ENCODE results near the gene CD99L2.
A peak's percentile ranks its signal among the peaks of the same experiment; 100 is the strongest.

The CD99L2 gene, protein sequence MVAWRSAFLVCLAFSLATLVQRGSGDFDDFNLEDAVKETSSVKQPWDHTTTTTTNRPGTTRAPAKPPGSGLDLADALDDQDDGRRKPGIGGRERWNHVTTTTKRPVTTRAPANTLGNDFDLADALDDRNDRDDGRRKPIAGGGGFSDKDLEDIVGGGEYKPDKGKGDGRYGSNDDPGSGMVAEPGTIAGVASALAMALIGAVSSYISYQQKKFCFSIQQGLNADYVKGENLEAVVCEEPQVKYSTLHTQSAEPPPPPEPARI

DNA sequence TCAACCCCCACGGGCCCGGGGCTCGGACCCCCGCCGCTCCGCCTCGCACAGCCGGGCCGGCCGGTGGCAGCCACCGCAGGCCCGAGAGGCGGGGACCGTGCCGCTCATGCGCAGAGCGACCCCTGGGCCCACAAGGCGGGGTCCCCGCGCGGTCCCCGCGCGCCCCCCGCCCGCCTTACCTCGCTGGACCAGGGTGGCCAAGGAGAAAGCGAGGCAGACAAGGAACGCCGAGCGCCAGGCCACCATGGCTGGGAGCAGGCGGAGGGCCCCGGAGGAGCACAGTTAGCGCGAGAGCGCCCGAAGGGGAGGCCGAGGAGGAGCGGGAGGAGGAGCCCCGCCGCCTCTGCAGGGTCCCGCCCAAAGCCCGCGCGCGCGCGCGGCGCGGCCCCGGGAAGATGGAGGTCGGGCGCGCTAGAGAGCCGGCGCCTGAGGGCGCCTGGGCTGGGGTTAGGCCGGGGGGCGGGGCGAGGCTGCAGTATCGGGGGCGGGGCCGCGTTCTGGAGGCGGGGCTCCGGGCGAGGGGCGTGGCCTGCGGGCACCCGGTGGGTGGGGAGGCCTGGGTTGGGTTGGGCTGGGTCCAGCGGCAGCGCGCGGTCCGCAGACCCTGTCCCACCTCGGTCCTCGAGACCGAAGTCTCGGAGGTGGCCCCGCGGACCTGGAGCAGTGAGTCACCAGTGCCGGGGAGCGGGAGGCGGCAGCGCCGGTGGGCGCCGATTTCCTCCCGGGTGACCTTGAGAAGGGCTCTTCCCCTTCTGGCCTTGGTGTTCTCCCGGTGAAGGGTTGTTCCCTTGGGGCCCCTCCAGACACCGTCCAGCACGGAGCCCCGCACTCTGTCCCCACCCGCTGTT, at the start of gene CD99L2:
TSS of gene CD99L2 (minus strand) at position 326 of the 848 bp plus-strand sequence. CDS start at position 246, 80 bp downstream.
- DNase-seq: peak; percentile 87

DNA sequence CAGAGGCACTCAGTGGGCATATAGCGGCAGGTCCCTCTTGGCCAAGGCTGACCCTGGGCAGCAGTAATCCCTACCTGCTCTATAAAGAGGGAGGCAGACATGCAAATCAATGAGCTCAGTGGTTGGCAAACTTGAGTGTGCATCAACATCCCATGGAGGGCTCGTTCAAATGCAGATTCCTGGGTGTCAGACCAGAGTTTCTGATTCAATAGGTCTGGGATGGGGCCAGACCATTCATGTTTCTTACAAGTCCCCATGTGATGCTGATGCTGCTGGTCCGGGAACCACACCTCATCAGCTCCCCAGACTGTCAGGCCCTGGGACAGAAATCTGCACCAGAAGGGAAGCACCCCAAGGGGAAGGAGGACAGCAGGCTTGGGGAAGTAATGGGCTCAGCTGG, 45.8 kb upstream of the CD99L2 start:
- DNase-seq: no peak

DNA sequence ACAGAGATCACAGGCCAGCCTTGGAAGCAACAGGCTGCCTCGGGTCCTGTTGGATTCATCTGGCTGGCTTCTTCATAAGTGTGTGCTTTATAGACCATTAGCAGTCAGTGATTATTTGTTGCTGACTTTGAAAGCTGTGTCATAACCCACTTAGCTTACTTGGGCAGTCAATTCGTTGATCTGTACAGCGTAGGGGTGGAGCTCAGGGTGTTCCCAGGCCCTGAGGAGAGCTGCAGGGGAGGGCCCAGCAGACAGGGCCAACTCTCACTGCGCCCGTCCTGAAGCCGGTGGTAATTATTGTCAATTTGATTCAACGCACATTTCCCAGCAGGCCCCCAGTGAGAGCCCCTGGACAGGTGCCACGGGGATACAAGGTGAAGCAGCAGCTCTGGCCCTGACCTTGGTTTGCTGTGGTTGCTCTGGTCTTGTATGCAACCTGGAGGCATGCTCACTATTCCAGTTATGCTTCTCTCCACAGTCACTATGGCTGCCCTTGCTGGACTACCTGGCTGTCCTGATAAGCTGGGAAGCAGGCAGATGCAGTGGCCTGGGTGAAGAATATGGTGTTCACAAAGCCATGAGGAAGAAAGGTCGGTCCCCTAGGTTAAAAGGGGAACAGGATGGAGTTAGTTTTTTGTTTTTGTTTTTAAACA, 44.6 kb upstream of the CD99L2 start:
- DNase-seq: no peak

DNA sequence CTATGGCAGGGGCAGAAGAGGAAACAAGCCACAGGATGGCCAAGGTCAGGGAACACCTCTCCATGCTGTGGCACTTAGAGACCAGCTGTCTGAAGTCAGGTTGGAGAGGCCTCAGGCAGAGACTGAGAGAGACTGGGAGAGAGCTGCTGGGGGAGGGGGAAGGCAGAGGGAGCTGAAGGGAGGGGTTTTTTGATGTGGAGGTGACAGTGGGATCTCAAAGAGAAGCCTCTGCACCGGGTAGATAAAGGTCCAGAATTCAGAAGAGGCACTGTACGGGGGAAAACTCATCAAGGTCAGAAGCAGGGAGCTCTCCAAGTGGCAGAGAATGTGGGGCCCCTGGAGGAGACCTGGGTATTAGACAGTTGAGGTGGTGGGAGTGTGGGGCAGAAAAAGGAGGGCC, 43.1 kb upstream of the CD99L2 start:
- no peak for DNase-seq

DNA sequence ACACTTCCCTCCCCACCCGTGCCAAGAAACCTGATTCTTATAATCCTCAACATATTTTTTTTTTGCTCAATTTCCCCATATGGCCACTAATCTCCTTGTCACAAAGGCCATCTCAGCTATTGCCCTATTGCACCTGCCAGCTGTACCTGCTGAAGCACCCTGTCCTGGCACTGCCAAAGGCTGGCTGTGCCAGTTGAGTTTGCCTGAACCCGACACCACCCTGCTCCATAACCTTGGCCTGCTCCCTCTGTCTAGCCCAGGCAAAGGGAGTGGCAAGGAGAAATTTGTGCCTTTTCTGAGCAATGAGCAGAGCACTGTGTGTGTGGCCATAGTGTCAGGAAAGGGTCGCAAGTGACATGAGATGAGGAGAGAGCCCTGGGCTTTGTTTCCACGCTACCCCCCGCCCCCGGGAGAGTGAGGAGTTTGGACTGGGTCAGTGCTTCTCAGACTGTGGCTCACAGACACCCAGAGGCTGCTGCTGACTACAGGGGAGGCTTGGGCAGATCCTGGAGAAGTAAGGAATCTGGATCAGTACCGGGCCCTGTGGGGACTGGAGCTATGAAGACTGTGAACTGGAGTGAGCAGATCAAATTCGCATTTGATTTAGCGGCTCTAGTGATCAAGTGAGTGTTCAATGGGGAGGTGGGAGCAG, 42.5 kb upstream of the CD99L2 start:
- no peak for DNase-seq

DNA sequence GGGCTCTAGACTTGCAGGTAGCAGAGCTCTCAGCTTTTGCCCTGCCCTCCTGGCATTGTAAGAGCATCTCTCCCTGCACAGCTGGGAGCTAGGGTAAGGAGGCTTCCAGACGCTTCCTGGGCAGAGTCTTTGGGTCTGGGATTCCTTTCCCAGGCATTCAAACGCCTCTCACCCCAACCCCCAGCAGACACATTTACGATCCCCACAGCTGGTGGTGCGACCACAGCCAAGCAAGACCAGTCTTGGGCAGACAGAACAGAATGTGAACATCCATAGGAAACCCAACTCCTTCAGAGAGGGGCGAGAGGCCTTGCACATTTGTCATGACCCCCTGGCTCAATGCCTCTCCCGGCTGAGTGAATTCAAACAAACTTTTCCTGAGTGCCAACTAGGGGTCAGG, 38.1 kb upstream of the CD99L2 start:
- no peak for DNase-seq

DNA sequence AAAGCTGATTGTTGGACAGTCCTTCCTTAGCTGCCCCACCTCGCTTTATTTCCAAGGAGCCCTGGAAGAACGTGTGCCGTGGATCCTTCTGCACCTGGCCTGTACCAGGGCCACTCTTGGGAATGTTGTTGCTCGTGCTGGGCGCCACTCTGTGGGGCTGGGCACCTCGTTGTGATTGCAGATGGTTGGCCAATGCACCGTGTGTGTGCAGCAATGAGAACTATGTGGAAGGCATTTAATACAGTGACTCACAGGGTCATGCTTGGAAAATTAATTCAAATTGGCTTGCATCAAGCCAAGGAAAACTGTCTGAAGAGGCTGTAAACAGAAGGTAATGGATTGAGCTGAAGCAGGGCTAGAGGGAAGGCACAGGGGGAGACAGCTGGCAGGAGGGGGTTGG, 37.0 kb upstream of the CD99L2 start:
- DNase-seq: no peak

DNA sequence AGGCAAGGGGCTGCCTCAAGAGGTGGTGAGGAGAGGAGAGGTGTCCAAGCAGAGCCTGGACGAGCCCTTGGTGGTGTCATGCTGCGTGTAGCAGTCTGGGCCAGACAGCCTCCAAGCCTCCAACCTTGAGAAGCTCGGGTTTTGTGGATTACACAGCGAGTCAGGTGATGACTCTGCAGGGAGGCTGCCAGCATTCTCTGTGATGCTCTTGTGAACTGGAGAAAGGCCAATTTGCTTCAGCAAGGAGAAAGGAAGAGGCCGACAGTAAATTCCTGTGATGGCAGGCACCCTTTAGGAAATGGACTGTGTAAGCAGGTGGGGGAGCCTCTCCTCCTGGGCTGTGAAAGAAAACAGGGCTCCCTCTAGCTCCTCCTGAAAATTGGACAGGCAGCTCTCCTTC, 36.0 kb upstream of the CD99L2 start:
- DNase-seq: no peak

DNA sequence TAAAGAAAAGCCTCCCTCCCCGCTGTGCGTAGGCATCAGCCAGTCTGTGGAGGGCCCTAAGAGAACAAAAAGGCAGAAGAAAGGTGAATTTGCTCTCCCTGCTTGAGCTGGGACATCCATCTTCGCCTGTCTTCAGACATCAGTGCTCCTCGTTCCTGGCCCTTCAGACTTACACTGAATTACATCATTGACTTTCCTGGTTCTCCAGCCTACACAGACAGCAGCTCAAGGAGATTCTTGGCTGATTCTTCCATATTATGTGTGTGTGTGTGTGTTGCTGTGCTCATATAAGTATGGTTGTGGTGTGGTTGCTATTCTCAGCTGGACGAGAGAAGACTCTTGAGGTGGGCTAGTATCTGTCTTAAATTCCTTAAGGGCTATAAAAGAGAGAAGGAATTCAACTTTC, 35.5 kb upstream of the CD99L2 start:
- DNase-seq: no peak

DNA sequence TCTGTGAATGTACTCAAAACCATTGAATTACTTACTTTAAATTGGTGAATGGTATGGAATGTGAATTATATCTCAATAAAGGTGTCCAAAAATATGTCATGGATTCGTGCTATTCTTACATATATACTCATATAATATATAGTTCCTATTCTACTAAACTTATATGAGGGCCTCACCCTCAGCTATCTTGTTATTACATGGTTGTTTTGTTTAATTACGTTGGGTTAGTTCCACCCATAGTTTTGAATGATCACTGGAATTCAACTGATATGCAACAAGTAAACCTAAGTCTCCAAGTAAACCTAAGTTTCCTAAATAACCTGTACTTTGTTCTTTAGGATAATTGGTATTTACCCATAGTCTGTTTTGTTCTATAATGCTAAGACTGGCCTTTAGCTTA, 30.6 kb upstream of the CD99L2 start:
- no peak for DNase-seq

DNA sequence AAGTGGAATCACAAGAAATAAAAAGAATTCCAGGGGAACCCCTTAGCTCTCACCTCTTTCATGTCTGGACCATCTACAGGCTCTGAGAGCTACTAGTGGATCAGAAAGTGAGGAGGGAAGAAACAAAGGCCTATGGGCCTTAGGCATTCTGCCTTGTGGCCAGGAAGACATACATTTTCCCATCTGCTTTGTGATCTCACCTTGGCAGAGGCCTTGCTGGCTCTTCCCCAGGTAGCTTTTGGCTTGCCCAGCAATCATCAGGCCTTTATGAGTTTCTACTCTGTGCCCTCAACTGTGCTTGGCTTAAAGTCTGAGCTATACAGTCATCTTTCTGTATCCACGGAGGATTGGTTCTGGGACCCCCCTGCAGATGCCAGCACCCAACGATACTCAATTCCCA, 28.3 kb upstream of the CD99L2 start:
- DNase-seq: no peak

DNA sequence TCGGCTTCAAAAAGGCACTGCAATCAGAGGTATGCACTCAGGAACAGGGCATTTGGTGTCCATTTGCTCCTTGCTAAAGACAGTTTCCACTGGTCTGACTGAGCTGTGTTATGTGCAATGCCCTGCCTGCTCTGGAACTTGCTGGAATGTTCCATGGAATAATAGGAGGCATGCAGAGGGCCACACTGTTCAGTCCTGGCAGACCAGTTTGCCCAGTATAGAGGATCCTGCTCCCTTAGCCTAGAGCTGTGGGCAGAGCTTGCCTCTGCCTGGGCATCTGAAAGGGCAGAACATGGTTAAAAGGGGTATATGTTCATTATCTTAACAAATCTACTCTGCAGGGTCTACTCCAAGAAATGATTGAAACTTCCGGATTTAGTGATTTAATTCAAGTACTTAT, 27.8 kb upstream of the CD99L2 start:
- DNase-seq: no peak

DNA sequence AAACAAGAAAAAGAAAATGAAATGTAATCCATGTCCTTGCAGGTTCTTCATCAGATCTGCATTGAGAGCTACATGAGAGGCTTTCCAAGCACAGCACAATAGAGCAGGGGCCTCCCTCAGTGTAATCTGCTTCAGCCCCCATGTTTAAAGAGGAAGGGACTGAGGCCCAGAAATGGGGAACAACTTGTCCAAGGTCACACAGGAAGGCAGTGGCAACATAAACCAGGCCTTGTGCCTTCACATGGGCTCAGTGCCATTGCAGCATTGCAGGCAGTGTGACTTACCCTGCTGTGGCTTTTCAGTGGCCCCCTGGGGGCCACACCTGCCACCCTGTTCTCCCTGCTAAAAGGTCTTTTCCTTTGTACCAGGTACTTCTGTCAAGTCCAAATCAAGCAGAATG, 20.9 kb upstream of the CD99L2 start:
- no peak for DNase-seq

DNA sequence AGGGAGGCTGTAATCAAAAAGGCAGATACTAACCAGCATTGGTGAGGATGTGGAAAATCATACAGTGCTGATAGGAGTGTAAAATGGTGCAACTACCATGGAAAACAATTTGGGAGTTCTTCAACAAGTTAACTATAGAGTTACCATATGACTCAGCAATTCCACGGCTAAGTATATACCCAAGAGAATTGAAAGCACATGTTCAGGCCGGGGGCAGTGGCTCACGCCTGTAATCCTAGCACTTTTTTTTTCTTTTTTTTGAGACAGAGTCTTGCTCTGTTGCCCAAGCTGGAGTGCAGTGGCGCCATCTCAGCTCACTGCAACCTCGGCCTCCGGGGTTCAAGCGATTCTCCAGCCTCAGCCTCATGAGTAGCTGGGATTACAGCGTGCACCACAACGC, 15.0 kb upstream of the CD99L2 start:
- DNase-seq: no peak

DNA sequence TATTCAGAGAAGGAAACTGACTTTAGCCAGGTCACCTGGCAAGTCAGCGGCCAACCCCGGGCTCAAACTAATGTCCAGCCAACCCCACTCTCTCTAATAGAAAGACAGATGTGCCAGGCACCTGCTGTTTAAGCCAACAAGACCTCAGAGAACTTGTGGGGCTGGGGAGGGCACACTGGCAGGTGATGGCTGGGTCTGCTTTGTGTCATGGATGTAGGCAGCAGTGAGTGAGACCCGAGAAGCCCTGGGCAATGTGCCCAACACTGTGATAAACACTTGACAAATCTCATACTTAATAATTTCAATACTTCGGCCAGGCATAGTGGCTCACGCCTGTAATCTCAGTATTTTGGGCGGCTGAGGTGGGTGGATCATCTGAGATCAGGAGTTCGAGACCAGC, 9.0 kb upstream of the CD99L2 start:
- DNase-seq: peak; percentile 63

DNA sequence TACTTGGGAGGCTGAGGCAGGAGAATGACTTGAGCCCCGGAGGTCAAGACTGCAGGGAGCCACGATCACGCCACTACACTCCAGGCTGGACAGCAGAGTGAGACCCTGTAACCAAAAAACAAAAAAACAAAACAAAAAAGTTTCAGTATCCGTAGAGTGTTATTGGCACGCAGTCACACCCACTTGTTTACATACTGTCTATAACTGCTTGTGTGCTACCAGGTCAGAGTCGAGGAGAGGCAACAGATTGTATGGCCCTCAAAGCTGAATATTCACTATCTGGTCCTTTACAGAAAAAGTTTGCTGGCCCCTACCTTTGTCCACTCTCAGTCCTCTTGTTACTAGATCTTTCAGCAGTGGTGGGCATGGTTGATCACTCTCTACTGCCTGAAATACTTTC, 8.2 kb upstream of the CD99L2 start:
- DNase-seq: no peak

DNA sequence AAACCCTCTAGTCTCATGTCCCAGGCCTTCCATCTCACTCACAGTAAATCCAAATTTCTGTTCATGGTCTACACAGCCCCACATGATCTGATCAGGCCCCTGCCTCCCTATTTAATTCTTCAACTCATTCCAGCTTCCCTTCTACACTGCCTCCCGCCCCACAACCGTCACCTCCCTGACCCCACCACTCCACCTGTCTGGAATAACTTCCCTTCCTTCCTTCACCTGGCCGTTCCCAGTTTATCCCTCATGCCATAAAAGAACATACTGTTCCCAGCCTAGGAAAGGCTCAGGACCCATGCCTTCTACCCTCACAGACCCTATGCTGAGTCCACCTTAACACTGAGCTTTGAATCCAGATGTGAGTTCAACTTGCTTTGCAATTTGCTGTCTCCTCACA, 6.8 kb upstream of the CD99L2 start:
- no peak for DNase-seq

DNA sequence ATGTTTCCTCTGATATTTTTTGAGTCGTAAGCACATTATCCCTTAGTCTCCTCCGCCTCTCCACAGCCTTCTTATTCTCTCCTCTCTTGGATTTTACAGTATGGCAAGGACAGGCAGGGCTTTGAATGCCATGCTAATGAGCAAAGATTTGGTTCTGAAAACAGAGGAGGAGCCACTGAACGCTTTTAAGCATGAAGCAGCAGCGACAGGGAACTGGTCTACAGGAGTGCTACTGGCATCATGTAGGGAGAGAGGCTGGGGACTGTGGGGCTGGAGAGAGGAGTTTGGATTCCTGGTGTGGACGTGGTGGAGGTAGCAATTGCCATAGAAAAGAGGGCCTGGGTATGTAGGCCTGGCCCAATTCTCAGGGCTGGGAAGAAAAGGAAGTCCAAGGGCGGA, 4.6 kb upstream of the CD99L2 start:
- DNase-seq: no peak

DNA sequence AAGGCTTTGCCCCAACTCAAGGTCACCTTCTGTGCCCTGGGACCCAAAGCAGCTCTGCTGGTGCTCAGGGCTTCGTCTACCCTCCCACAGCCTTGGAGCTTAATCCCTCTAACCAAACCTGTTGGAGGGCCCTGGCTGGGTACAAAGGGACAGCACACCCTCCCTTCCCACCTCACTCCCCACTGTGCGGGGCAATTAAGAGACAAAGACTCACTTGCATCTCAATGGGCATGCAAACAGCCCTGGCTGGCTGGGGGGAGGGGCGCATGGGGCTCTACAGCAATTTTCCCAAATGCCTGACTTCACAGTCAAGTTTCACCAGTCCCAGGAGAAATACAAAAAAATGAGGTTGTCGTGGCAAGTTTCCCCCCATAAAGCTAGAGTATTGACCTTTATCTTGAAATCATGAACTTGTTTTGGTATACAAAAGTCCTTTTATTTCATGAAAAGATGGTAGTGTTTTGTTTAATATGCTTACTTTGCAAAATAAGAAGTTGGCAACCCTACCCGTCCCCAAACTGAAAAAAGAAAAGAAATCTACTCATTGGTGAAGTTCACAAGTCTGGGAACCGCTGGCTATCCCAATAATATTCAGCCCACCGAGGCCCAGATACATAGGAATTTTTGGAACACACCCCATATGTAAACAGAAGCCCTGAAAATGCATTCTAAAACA, 4.1 kb upstream of the CD99L2 start:
- DNase-seq: no peak

DNA sequence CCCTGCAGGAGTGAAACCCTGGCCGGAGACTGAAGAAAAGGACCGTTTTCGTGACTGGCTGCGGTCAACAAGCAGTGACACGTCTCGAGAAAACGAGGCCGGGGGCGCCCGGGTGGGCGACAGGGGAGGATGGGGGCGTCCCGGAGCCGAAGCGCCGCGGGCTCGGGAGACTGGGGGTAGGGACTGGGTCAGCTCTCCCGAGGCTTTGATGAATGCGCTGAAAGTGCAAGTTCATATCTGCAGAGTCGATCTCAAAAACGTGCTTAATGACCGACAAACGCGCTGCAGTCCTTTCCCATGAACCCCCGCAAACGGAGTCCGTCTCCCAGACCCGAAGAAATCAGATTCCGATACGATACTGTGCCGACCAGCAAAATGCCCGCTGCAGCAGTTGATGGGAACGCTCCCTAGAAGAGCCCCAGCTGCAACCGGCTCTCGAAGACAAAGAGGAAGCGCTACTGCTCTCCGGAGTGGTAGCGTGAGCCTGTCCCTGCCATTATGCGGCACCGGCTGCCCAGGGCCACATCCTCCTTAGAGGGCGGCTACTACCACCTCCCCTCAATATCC, 806 bp upstream of the CD99L2 start:
- DNase-seq: peak; percentile 41

DNA sequence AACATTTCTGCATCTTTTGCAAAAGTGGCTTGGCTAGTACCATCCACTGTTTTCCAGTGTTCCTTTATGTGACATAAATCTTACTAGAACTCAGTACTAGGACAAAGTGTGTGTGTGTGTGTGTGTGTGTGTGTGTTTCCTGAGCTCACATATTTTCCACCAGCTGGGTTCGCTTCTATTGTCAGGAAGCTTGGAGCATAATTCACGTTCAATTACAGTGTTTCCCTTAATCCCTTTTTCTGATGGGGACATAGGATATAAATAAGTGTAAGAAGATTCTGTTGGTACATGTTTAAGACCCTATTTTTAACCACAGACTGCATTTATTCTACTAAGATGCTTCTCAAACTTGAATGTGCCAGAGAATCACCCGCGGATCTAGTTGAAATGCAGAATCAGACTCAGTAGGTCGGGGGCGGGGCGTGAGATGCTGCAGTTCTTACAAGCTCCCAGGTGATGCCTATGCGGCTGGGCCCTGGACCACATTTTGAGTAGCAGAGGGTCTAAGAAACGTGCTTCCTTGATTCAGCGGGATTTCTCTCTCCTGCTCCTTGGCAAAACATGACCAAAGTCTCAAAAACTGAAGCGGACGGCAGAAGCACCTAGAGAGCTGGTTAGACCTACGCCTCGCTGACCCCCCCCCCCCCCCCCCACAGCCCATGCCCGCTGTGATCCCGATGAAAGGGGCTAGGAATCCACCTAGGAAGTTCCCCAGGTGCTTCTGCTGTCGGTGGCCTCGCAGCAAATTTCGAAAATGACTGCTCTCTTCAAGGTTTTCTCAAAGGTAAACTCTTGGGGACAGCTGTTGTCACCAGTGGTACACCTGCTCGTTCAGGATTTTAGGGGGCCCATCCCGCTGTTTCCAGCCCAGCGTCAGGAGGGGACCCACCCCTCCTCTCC, 797 bp downstream of the CD99L2 start:
- peak; percentile 4 for DNase-seq

DNA sequence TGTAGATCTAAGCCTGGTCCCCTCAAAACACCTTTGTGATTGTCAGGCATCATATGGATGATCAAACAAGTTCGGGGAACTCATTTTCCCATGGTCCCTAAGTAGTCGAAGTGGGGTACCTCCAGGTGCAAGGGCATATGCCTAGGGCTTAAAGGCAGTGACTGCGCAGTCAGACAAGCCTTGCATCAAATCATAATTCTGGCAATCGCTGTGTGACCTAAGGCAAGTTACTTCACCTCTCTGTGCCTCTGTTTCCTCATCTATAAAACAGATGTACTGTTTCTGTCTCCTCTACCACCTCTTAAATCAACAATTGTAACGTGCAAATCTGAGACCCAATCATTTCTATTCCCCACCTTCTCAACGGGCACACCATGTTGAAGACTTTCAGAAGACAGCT, 1.8 kb downstream of the CD99L2 start:
- DNase-seq: no peak
